ENCODE data around the gene PPM1D.
A peak's percentile ranks its signal among the peaks of the same experiment; 100 is the strongest.
"Not testable (repeated sequence)": the region's sequence is repeated elsewhere in the genome, so short reads cannot be mapped to it uniquely, and the experiment has no call there.

The PPM1D gene

GRCh38 chr17:60668741-60669140 lies 68.7 kb downstream of the PPM1D start:
- DNase-seq (ENCODE audit: low read depth, low spot score) = not testable (repeated sequence)

- no peak for DNase-seq (ENCODE audit: low read depth, low spot score)
These were observed 71.5 kb downstream of the PPM1D start for GRCh38 chr17:60671482-60671881.

GRCh38 chr17:60674637-60675036 lies 74.6 kb downstream of the PPM1D start:
- DNase-seq (ENCODE audit: low read depth, low spot score) = not testable (repeated sequence)

GRCh38 chr17:60675997-60676396 lies 76.0 kb downstream of the PPM1D start:
- DNase-seq (ENCODE audit: low read depth, low spot score) = no peak

GRCh38 chr17:60676758-60677307 lies 76.8 kb downstream of the PPM1D start:
- no peak for DNase-seq (ENCODE audit: low read depth, low spot score)

- DNase-seq (ENCODE audit: low read depth, low spot score) = peak; percentile 95
These were observed 77.5 kb downstream of the PPM1D start, which contains the start of gene BCAS3 for GRCh38 chr17:60677308-60678117. BCAS3 (plus strand) TSS chr17:60677851.

- DNase-seq (ENCODE audit: low read depth, low spot score) = no peak
These were observed 78.1 kb downstream of the PPM1D start for GRCh38 chr17:60678118-60678444.

- DNase-seq (ENCODE audit: low read depth, low spot score) = no peak
These were observed 79.3 kb downstream of the PPM1D start for GRCh38 chr17:60679287-60679686.

- no peak for DNase-seq (ENCODE audit: low read depth, low spot score)
These were observed 80.8 kb downstream of the PPM1D start for GRCh38 chr17:60680754-60681153.

- DNase-seq (ENCODE audit: low read depth, low spot score) = no peak
These were observed 85.4 kb downstream of the PPM1D start for GRCh38 chr17:60685437-60685836.

- no peak for DNase-seq (ENCODE audit: low read depth, low spot score)
These were observed 96.0 kb downstream of the PPM1D start for GRCh38 chr17:60695960-60696359.

GRCh38 chr17:60699090-60699489 lies 99.1 kb downstream of the PPM1D start:
- DNase-seq (ENCODE audit: low read depth, low spot score) = no peak

- no peak for DNase-seq (ENCODE audit: low read depth, low spot score)
These were observed 104.2 kb downstream of the PPM1D start for GRCh38 chr17:60704170-60704569.

GRCh38 chr17:60712675-60713074 lies 112.7 kb downstream of the PPM1D start:
- DNase-seq (ENCODE audit: low read depth, low spot score) = no peak

GRCh38 chr17:60713608-60714007 lies 113.6 kb downstream of the PPM1D start:
- DNase-seq (ENCODE audit: low read depth, low spot score) = no peak

All from activated naive CD8-positive, alpha-beta T cell treated with anti-CD3 and anti-CD28 coated beads, Interleukin-2, amount 50 U/mL, for 16 hours (primary cell).